Fibroblast of skin of right quadriceps (primary cell): ENCODE data around the gene MYLK3.

Source experiments
- DNase-seq: peaks from one replicate; pipeline ENCODE4 v3.0.0-alpha.2; 2013

MYLK3 gene

GRCh38 chr16:46757339-46758050 lies 9.4 kb upstream of the MYLK3 start:
- DNase-seq = no peak

DNA sequence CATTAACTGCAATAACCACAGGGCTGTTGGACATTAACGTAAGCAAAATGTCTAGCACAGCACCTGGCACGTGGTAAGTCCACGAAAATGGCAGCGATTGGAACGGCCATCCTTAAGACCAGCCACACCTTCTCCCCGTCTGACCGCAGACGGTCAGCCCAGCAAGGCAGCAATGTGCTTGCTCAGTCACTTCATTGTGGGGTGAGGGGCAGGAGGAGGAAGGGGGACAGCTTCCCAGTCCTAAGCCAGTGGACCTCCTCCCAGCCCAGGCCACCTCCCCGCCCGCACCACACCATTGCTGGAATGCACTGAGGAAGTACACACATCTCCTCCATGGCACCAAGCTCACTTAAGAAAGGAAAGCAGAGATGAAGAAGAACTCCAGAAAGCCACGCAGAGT lies 8.6 kb upstream of the MYLK3 start:
- no peak for DNase-seq

GRCh38 chr16:46753015-46753414 lies 4.9 kb upstream of the MYLK3 start:
- DNase-seq = no peak

DNA sequence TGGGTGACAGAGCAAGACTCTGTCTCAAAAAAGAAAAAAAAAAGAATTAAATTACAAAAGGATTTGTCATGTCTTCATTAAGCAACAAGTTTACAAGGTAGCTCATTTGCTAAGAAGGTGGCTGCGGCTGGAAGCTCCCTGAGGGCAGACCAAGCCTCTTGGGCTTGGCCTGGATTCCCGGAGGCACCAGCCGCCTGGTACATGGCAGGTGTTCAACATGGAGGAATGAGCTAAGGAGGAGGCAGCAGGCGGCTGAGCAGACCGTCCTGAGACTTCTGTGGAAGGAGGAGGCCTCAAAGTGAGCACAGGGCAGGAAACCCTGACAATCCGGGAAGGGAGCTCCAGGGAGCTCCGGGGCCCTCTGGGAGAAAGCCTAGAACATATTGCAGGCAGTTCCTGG lies 3.2 kb upstream of the MYLK3 start:
- no peak for DNase-seq

- DNase-seq = no peak
Measured at GRCh38 chr16:46748775-46749705, 896 bp upstream of the MYLK3 start.

- no peak for DNase-seq
Measured at GRCh38 chr16:46746821-46747776, 1.0 kb downstream of the MYLK3 start.

DNA sequence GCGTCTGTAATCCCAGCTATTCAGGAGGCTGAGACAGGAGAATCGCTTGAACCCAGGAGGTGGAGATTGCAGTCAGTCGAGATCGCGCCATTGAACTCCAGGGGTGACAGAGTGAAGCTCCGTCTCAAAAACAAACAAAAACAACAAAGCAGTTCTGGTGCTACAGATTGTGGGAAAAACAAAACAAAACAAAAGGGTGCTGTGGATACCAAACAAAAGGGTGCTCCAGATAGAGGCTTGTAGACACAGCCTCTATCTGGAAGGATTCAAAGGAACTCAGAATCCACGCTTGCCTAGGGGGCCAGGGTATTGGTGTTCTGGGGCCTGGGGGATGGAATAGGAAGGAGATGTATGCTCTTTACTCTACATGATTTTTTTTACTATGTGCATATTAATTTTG lies 2.5 kb downstream of the MYLK3 start:
- DNase-seq = no peak

DNA sequence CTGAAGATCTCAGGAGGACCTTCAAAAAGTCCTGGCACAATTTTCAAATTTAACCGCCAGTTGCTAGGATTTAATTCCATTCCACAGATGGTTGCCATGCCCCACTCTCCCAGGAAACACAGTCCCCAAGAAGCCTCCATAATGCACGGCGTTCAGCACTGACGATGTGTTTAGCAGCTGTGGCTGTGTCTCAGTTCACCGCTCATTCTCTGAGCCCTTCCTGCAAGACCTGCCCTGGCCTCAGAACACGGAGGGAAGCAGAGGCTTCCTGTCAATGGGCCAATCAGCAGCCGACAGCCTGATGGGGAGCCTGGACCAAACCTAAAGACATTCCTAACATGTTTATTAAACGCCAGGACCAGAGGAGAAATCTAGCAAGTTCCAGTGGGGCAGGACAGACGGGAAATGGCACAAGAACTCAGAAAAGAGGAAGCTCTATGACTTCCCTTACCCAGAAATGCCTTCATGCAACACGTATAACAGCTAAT lies 4.9 kb downstream of the MYLK3 start:
- peak; percentile 37 for DNase-seq

- DNase-seq = no peak
Measured at GRCh38 chr16:46739934-46740333, 8.2 kb downstream of the MYLK3 start.

DNA sequence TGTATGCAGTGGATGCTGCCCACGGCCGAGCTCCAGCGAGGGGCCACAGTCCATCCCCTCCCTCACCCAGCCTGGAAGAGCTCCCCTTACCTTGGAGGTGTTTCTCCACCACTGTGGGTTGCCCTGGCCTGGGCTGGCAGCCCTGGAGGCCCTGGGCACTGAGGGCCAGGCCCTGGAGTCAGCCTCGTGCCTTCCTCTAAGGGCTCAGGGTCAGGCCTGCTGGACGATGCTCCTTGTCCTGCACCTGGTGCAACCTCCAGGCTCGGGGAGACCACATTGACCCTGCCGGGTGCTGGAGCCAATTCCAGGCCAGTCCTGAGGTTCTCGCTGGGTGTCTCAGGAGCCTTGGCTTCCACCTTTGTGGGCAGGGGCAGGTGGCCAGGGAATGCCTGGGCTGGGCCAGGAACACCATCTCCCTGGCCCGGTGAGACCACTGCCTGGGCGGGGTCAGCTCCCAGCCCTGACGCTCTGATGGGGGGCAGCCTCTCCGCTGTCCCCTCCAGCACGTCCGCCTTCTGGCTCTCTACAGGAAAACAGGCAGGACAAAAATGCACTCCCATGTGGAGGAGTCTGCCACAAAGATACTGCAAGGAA lies 10.4 kb downstream of the MYLK3 start:
- no peak for DNase-seq

DNA sequence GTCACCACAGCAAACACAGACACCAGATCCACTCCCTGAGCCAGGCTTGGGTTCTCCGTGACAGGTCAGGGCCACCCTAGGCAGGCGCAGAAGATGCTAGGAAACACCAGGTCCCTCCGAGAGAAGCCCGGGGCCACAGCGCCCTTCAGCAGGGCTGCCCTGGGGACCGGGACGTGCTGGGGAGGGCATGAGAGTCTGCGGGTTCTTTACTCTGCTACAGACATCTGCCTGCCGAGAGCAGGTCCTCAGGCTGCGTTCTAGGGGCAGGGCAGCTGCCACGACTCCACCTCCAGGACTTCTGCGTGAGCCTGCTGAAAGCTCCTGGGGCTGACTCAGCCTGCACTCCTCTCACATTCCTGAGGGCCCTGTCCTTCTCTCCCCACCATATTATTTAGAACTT lies 11.4 kb downstream of the MYLK3 start:
- DNase-seq = no peak

DNA sequence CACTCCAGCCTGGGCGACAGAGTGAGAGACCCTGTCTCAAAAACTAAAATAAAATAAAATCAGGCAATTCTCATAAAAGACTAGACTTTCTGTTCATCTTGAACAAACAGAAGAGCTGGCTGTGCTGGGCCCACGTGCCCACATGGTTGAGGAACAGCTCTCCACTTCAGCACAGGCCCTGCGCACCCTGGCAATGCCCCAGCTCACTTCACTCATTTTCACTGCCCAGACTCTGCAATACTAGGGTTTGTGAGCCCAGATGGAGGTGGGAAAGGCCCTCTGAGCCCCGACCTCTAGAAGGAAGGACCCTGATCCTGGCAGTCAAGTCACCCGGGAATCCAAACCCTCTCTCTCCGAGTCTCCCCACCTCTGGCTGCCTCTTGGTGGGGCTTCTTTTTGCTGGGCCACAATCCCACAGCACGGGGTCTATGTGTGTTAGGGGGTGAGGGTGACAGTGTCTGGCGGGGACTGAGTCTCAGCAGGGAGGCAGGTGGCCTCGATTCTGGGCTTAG lies 14.8 kb downstream of the MYLK3 start:
- no peak for DNase-seq

- DNase-seq = no peak
Measured at GRCh38 chr16:46732561-46732960, 15.6 kb downstream of the MYLK3 start.

DNA sequence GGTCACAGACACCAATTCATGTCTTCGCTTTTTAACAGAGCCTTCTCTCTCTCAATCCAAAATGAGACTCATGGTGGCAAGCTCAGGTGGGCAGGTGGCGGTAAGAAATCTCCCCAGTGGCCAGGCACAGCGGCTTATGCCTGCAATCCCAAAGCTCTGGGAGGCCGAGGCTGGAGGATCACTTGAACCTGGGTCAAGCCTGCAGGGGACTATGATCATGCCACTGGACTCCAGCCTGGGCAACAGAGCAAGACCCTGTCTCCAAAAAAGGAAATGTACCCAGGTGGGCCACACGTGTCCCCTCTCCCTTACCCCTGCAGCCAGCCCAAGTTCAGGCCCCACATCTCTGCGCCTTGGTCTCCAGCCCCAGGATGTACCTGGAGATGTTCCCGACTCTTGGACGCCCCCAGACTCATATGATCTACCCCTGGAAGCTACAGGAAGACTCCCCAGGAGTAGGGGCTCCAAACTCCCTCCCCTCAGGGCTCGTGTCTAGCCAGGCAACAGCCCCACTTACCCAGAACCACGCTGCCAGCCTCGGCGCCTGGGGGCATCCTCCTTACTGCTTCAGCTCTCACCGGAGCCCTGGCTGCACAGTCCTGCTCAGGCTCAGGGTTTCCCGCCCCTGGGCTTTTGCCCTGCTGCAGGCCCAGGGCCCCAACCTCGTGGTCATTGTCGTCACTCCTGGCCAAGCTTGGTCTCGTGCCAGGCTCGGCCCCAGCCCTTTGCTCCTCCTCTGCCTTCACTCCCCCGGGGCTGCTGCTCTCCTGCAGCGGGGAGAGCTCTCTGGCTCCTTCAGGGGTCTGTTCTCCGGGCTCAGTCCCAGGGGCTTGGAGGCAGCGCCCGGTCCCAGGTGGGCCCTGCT lies 16.2 kb downstream of the MYLK3 start:
- no peak for DNase-seq

DNA sequence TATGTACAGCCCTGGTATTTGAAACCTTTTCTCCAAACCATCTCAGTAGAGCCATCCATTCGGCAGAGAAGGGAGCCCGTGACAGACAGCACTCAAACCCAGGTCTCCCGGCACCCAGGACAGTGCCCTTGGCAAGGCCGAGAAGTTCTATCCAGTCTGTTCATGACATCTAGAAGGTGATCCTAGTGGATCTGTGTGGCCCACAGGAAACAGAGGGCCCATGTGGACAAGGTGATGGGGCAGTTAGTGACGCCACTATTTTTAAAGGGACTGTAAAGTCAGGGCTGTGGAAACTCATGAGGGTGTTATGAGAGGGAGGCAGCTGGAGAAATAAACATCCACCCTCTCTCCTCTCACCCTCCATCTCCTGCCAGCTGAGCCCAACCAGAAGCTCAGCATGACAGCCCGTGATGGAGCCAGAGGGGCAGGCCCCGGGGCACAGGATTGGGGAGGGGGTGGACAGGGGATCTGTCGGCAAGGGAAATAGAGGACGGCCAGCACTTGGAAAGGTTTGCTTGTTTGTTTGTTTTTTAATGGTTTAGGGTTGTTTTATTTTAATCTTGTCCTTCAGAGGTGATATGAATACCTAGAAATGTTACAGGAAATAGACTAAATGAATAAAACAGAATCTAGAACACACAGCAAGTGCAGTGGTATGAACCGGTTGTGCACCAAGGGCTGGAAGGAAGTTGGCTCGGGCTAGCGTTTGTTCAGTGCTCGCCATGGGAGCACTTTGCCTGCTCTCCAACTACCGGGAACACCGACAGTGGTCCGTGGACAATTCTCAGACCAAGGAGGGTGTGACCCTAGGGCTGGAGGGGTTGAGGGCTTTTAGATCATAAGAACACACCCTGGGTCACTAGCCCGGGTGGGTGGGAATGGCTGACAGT lies 17.1 kb downstream of the MYLK3 start:
- no peak for DNase-seq

DNA sequence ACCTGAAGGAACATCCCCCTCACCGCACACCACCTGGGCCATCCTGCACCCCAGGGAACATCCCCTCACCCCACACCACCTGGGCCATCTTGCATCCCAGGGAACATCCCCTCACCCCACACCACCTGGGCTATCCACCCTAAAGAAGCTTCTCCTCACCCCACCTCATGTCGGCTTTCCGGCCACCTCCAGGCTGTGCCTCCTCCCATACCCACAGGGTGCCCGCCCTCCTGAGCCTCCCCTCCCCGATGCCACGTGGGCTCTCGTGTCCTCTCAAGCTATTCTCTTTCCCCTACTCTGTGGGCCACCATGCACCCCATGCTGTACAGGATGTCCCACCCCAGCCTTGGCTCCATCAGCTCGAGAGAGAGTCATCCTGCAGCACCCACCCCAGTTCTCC lies 18.0 kb downstream of the MYLK3 start:
- no peak for DNase-seq

- no peak for DNase-seq
Measured at GRCh38 chr16:46729326-46729995, 18.7 kb downstream of the MYLK3 start.

DNA sequence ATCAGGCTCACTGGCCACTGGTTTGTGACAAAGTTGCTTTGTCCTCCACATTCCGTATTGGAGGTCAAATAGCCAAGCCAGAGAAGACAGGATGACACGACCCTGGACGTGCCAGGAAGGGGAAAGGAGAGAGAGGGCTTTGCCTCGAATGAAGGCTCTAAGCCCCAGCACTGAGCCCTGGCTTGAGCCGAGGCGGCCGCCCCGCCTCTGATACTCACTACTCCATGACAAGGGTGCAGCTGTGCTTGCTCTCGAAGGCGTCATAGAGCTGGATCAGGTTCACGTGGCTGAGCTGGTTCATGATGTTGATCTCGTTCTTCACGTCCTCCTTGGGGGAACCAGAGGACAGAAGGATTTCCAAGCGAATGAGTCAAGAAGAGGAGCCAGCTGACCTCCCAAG lies 19.3 kb downstream of the MYLK3 start:
- DNase-seq = no peak

DNA sequence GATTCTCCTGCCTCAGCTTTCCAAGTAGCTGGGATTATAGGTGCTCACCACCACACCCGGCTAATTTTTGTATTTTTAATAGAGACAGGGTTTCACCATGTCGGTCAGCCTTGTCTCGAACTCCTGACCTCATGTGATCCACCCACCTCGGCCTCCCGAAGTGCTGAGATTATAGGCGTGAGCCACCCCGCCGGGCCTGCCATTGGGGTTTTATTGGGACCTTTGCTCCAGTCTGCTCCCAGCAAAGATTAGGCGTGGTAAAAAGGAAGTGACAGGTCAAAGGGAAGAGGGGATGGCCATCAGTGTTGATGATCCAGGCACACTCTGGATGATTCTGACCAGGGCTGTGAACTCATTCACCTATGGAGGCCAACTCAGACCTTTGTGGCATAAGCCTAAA lies 20.5 kb downstream of the MYLK3 start:
- no peak for DNase-seq

- DNase-seq = no peak
Measured at GRCh38 chr16:46727184-46727583, 21.0 kb downstream of the MYLK3 start.
